GM18505 (cell line): Measurements from ENCODE around the gene CAPN5.
"Not testable (repeated sequence)": the region's sequence is repeated elsewhere in the genome, so short reads cannot be mapped to it uniquely, and the experiment has no call there.

Source experiments
- ATAC-seq: cut with Tn5 transposase; IDR thresholded peaks from one replicate; pipeline ENCODE4 v1.9.1; 2021; ENCODE audit not compliant: unreplicated experiment
- POLR2A ChIP-seq: IDR thresholded peaks from 4 replicates; pipeline ENCODE4 v1.6.1; 2011; ENCODE audit warnings: borderline replicate concordance; ENCODE audit not compliant: insufficient read depth, insufficient read length; ENCODE audit errors: extremely low read depth

CAPN5 gene

GRCh38 chr11:77066229-77067042 is at the start of gene CAPN5:
Gene CAPN5, plus strand, starts transcription at chr11:77066971. Its CDS starts 17,916 bp downstream, at chr11:77084887.
- peak; percentile 86 for ATAC-seq
- peak; percentile 32 for TF ChIP-seq POLR2A

GRCh38 chr11:77018396-77018924 is 48.3 kb upstream of the CAPN5 start:
- ATAC-seq = not testable (repeated sequence)

GRCh38 chr11:77019976-77020595 is 46.7 kb upstream of the CAPN5 start:
- TF ChIP-seq POLR2A = no peak
- ATAC-seq = no peak

- no peak for ATAC-seq
- TF ChIP-seq POLR2A = no peak
Observed at GRCh38 chr11:77020734-77021133, 46.0 kb upstream of the CAPN5 start.

- no peak for TF ChIP-seq POLR2A
- no peak for ATAC-seq
Observed at GRCh38 chr11:77024745-77025144, 42.0 kb upstream of the CAPN5 start.

GRCh38 chr11:77026221-77026620 is 40.5 kb upstream of the CAPN5 start:
- ATAC-seq = no peak
- TF ChIP-seq POLR2A = no peak

- no peak for TF ChIP-seq POLR2A
- ATAC-seq = no peak
Observed at GRCh38 chr11:77026743-77027142, 40.0 kb upstream of the CAPN5 start.

- no peak for TF ChIP-seq POLR2A
- no peak for ATAC-seq
Observed at GRCh38 chr11:77027275-77027674, 39.5 kb upstream of the CAPN5 start.

- no peak for ATAC-seq
- TF ChIP-seq POLR2A = no peak
Observed at GRCh38 chr11:77029829-77030228, 36.9 kb upstream of the CAPN5 start.

GRCh38 chr11:77030834-77031414 is 35.8 kb upstream of the CAPN5 start:
- no peak for ATAC-seq
- TF ChIP-seq POLR2A = no peak

GRCh38 chr11:77031599-77031998 is 35.2 kb upstream of the CAPN5 start:
- TF ChIP-seq POLR2A = no peak
- no peak for ATAC-seq

- no peak for ATAC-seq
- TF ChIP-seq POLR2A = no peak
Observed at GRCh38 chr11:77035039-77035438, 31.7 kb upstream of the CAPN5 start.

GRCh38 chr11:77035580-77035979 is 31.2 kb upstream of the CAPN5 start:
- TF ChIP-seq POLR2A = no peak
- no peak for ATAC-seq

- no peak for TF ChIP-seq POLR2A
- no peak for ATAC-seq
Observed at GRCh38 chr11:77036398-77036797, 30.4 kb upstream of the CAPN5 start.

GRCh38 chr11:77037057-77037456 is 29.7 kb upstream of the CAPN5 start:
- ATAC-seq = no peak
- TF ChIP-seq POLR2A = no peak
